Measurements from ENCODE around the gene MKLN1.

MKLN1 gene

GRCh38 chr7:131327626-131328376, at the start of gene MKLN1:
Gene MKLN1, plus strand, starts transcription at chr7:131327876. Its CDS starts 24 bp downstream, at chr7:131327900.
- Histone ChIP-seq H3K27ac (peak within 1 kb of the TSS; percentile 100), H3K4me1 (peaks cover 31% of the 10 kb centered on the region)
- TF ChIP-seq Cebpa-rat (IDR thresholded peaks at IDR 0.05), result no peak

GRCh38 chr7:131279044-131279443, 48.6 kb upstream of the MKLN1 start:
- H3K36me3 ChIP-seq, result no peaks in the 10 kb centered on the region
- no peak overlapping the region for H3K27ac ChIP-seq
- 0 out of 2 replicates have a peak, but pooled peaks cover 5% of the 10 kb centered on the region for H3K9me3 ChIP-seq
- no peaks in the 10 kb centered on the region for H4K20me1 ChIP-seq
- H3K4me1 ChIP-seq, result no peaks in the 10 kb centered on the region
- H3K9ac ChIP-seq, result no peak overlapping the region
- H3K27me3 ChIP-seq, result no peaks in the 10 kb centered on the region
- no peak for TF ChIP-seq Cebpa-rat (IDR thresholded peaks at IDR 0.05)
- no peak overlapping the region for H3K4me2 ChIP-seq
- H3K4me3 ChIP-seq, result no peak overlapping the region

More at GRCh38 chr7:131327626-131328376, at the start of gene MKLN1:
- H3K9ac ChIP-seq, result peak within 1 kb of the TSS; percentile 100
- peak within 1 kb of the TSS; percentile 85 for H3K4me2 ChIP-seq
- no peaks in the 10 kb centered on the region for H3K27me3 ChIP-seq
- peak within 1 kb of the TSS; percentile 96 for H3K4me3 ChIP-seq
- peaks cover 3% of the 10 kb centered on the region for H3K36me3 ChIP-seq
- H4K20me1 ChIP-seq, result peaks cover 39% of the 10 kb centered on the region
- H3K9me3 ChIP-seq, result peaks cover 3% of the 10 kb centered on the region

- Histone ChIP-seq H3K4me3 (no peak overlapping the region), H3K9me3 (0 out of 2 replicates have a peak, but pooled peaks cover 5% of the 10 kb centered on the region), H3K27ac (no peak overlapping the region), H3K27me3 (no peaks in the 10 kb centered on the region), H3K4me1 (peaks cover 11% of the 10 kb centered on the region), H3K9ac (no peak overlapping the region), H4K20me1 (no peaks in the 10 kb centered on the region), H3K36me3 (no peaks in the 10 kb centered on the region), H3K4me2 (no peak overlapping the region)
- no peak for TF ChIP-seq Cebpa-rat (IDR thresholded peaks at IDR 0.05)
Measured at GRCh38 chr7:131281266-131282048, 46.2 kb upstream of the MKLN1 start.

- no peak overlapping the region for H3K9ac ChIP-seq
- H3K4me1 ChIP-seq, result peaks cover 11% of the 10 kb centered on the region
- 0 out of 2 replicates have a peak overlapping the region, but pooled peaks have one; percentile 8 for H3K27ac ChIP-seq
- H3K4me2 ChIP-seq, result peak overlapping the region; percentile 33
- no peaks in the 10 kb centered on the region for H3K36me3 ChIP-seq
- no peaks in the 10 kb centered on the region for H3K27me3 ChIP-seq
- H3K9me3 ChIP-seq, result peaks cover 19% of the 10 kb centered on the region; the same call in 1 of the 2 replicates
- TF ChIP-seq Cebpa-rat (IDR thresholded peaks at IDR 0.05), result no peak
- H3K4me3 ChIP-seq, result no peak overlapping the region
- no peaks in the 10 kb centered on the region for H4K20me1 ChIP-seq
Measured at GRCh38 chr7:131284702-131285419, 42.8 kb upstream of the MKLN1 start.

GRCh38 chr7:131285556-131285955, 42.1 kb upstream of the MKLN1 start:
- Histone ChIP-seq H3K27me3 (no peaks in the 10 kb centered on the region), H3K9ac (no peak overlapping the region), H3K4me1 (peaks cover 11% of the 10 kb centered on the region), H4K20me1 (no peaks in the 10 kb centered on the region), H3K9me3 (peaks cover 14% of the 10 kb centered on the region; the same call in 1 of the 2 replicates), H3K4me3 (no peak overlapping the region), H3K27ac (no peak overlapping the region), H3K4me2 (no peak overlapping the region), H3K36me3 (no peaks in the 10 kb centered on the region)
- TF ChIP-seq Cebpa-rat (IDR thresholded peaks at IDR 0.05), result no peak

GRCh38 chr7:131288450-131288849, 39.2 kb upstream of the MKLN1 start:
- peaks cover 14% of the 10 kb centered on the region; the same call in 1 of the 2 replicates for H3K9me3 ChIP-seq
- no peak for TF ChIP-seq Cebpa-rat (IDR thresholded peaks at IDR 0.05)
- H4K20me1 ChIP-seq, result no peaks in the 10 kb centered on the region
- no peaks in the 10 kb centered on the region for H3K36me3 ChIP-seq
- H3K9ac ChIP-seq, result no peak overlapping the region
- no peaks in the 10 kb centered on the region for H3K27me3 ChIP-seq
- H3K4me1 ChIP-seq, result peaks cover 11% of the 10 kb centered on the region
- H3K4me2 ChIP-seq, result no peak overlapping the region
- no peak overlapping the region for H3K27ac ChIP-seq
- no peak overlapping the region for H3K4me3 ChIP-seq

GRCh38 chr7:131289051-131289450, 38.6 kb upstream of the MKLN1 start:
- Histone ChIP-seq H3K4me3 (no peak overlapping the region), H3K36me3 (no peaks in the 10 kb centered on the region), H3K9ac (no peak overlapping the region), H3K4me2 (no peak overlapping the region), H3K27ac (no peak overlapping the region), H3K27me3 (no peaks in the 10 kb centered on the region), H3K4me1 (peaks cover 11% of the 10 kb centered on the region), H4K20me1 (no peaks in the 10 kb centered on the region), H3K9me3 (peaks cover 14% of the 10 kb centered on the region; the same call in 1 of the 2 replicates)
- TF ChIP-seq Cebpa-rat (IDR thresholded peaks at IDR 0.05), result peak; percentile 49; the same call in 1 of the 2 replicates

GRCh38 chr7:131292141-131292905, 35.4 kb upstream of the MKLN1 start:
- H3K4me2 ChIP-seq, result no peak overlapping the region
- H3K9ac ChIP-seq, result no peak overlapping the region
- no peaks in the 10 kb centered on the region for H4K20me1 ChIP-seq
- H3K27ac ChIP-seq, result no peak overlapping the region
- 0 out of 2 replicates have a peak, but pooled peaks have one; percentile 27 for TF ChIP-seq Cebpa-rat (IDR thresholded peaks at IDR 0.05)
- H3K9me3 ChIP-seq, result peaks cover 12% of the 10 kb centered on the region; the same call in 1 of the 2 replicates
- H3K36me3 ChIP-seq, result no peaks in the 10 kb centered on the region
- no peaks in the 10 kb centered on the region for H3K4me1 ChIP-seq
- no peak overlapping the region for H3K4me3 ChIP-seq
- no peaks in the 10 kb centered on the region for H3K27me3 ChIP-seq

- Histone ChIP-seq H3K9ac (no peak overlapping the region), H3K4me3 (no peak overlapping the region), H3K4me2 (no peak overlapping the region), H3K4me1 (no peaks in the 10 kb centered on the region), H3K9me3 (peaks cover 5% of the 10 kb centered on the region; the same call in 1 of the 2 replicates), H3K27me3 (no peaks in the 10 kb centered on the region), H3K36me3 (no peaks in the 10 kb centered on the region), H4K20me1 (no peaks in the 10 kb centered on the region), H3K27ac (no peak overlapping the region)
- no peak for TF ChIP-seq Cebpa-rat (IDR thresholded peaks at IDR 0.05)
Measured at GRCh38 chr7:131293018-131293417, 34.7 kb upstream of the MKLN1 start.

Data from BLaER1 (cell line).